HepG2 (cell line): ENCODE data around the gene RAB14. TPM values are rescaled to one million over a fixed set of nuclear protein-coding genes. Genes with fewer than 3 reads are reported as not detected.

Experiments
- CBX2 ChIP-seq, 2 experiments: fragments of 200-600 bp in 1 of 2; sonication (generic); formaldehyde crosslinking in 1 of 2; IDR thresholded peaks; 2 replicates each; pipeline versions ENCODE4 v1.7.0 to v1.8.1; 2018 to 2022; ENCODE audit warnings: low read depth in 2 of 2, low read length in 1 of 2, mild to moderate bottlenecking in 1 of 2, missing genetic modification reagents in 1 of 2
- GATAD2A ChIP-seq: IDR thresholded peaks from 2 replicates; pipeline ENCODE4 v1.6.1; 2016
- GLI4 ChIP-seq: sonication (generic); formaldehyde crosslinking; IDR thresholded peaks from 2 replicates; pipeline ENCODE4 v1.5.1; 2020; ENCODE audit warnings: missing genetic modification reagents, mild to moderate bottlenecking, moderate library complexity, borderline replicate concordance
- GTF3A ChIP-seq: sonication (generic); formaldehyde crosslinking; conservative IDR thresholded peaks from 2 replicates; pipeline ENCODE4 v1.4.0; 2020; ENCODE audit warnings: mild to moderate bottlenecking, missing genetic modification reagents
- HMGA1 ChIP-seq: sonication (generic); formaldehyde crosslinking; conservative IDR thresholded peaks from 2 replicates; pipeline ENCODE4 v1.4.0; 2020; ENCODE audit warnings: missing genetic modification reagents
- HNF1B ChIP-seq: sonication (generic); formaldehyde crosslinking; IDR thresholded peaks from 2 replicates; pipeline ENCODE4 v1.5.1; 2020; ENCODE audit warnings: mild to moderate bottlenecking, moderate library complexity, missing genetic modification reagents
- MXI1 ChIP-seq: IDR thresholded peaks from 3 replicates; pipeline ENCODE4 v1.6.1; 2012; ENCODE audit warnings: low read depth, low read length, inconsistent platforms, borderline replicate concordance
- PBX2 ChIP-seq: IDR thresholded peaks from 2 replicates; pipeline ENCODE4 v1.6.1; 2016; ENCODE audit warnings: control low read depth
- RBAK ChIP-seq: sonication (generic); formaldehyde crosslinking; IDR thresholded peaks from 2 replicates; pipeline ENCODE4 v1.5.1; 2020; ENCODE audit warnings: mild to moderate bottlenecking, missing genetic modification reagents
- RNF219 ChIP-seq: sonication (generic); formaldehyde crosslinking; IDR thresholded peaks from 2 replicates; pipeline ENCODE4 v1.5.0; 2020; ENCODE audit warnings: mild to moderate bottlenecking, missing genetic modification reagents
- ZMYM4 ChIP-seq: sonication (generic); formaldehyde crosslinking; IDR thresholded peaks from 2 replicates; pipeline ENCODE4 v1.8.1; 2023; ENCODE audit warnings: mild to moderate bottlenecking, missing genetic modification reagents
- ZNF17 ChIP-seq: sonication (generic); formaldehyde crosslinking; IDR thresholded peaks from 2 replicates; pipeline ENCODE4 v1.5.0; 2020; ENCODE audit warnings: mild to moderate bottlenecking, missing genetic modification reagents
- ZNF24 ChIP-seq: fragments of 450-650 bp; IDR thresholded peaks from 2 replicates; pipeline ENCODE4 v1.6.1; 2017; ENCODE audit warnings: antibody characterized with exemption, mild to moderate bottlenecking
- ZNF317 ChIP-seq: sonication (generic); formaldehyde crosslinking; IDR thresholded peaks from 2 replicates; pipeline ENCODE4 v1.5.0; 2020; ENCODE audit warnings: mild to moderate bottlenecking, missing genetic modification reagents
- ZNF337 ChIP-seq: sonication (generic); formaldehyde crosslinking; IDR thresholded peaks from 2 replicates; pipeline ENCODE4 v1.5.1; 2020; ENCODE audit warnings: missing genetic modification reagents, low read depth, mild to moderate bottlenecking, borderline replicate concordance
- ZNF703 ChIP-seq: sonication (generic); formaldehyde crosslinking; IDR thresholded peaks from 2 replicates; pipeline ENCODE4 v1.5.1; 2020; ENCODE audit warnings: missing genetic modification reagents, mild to moderate bottlenecking, moderate library complexity, borderline replicate concordance
- polyA plus RNA-seq, 8 experiments: library from polyadenylated mRNA; depleted of rRNA in 3 of 8; stranded (reverse) in 7 of 8; unstranded in 1 of 8; fragments of >200 nt; fragmentation: Illumina TruSeq in 4 of 8; extraction: Trizol in 4 of 8; gene quantifications; 2 replicates each; pipeline versions ENCODE4 v1.2.1 to v1.2.3, GENCODE V29; 2011 to 2016; ENCODE audit warnings: low read depth in 4 of 8, missing spikeins in 1 of 8, mixed read lengths in 1 of 8; ENCODE audit not compliant: insufficient read depth in 1 of 8
- total RNA-seq, 5 experiments: library from RNA; depleted of rRNA; stranded (reverse); fragments of >200 nt; fragmentation: Illumina TruSeq; extraction: Trizol; gene quantifications; 2 replicates each; pipeline ENCODE4 v1.2.3, GENCODE V29; 2016; ENCODE audit warnings: low read depth in 1 of 5
- TF ChIP-seq, protein P1 (sequence below), 2 experiments: sonication (generic) in 1 of 2; formaldehyde crosslinking in 1 of 2; IDR thresholded peaks; 2 replicates each; pipeline versions ENCODE4 v1.4.0 to v1.6.1; 2016 to 2020; ENCODE audit warnings: borderline replicate concordance in 1 of 2, low read depth in 1 of 2, mild to moderate bottlenecking in 1 of 2, missing genetic modification reagents in 1 of 2
- TF ChIP-seq, protein P2 (sequence below): sonication (generic); formaldehyde crosslinking; IDR thresholded peaks from 2 replicates; pipeline ENCODE4 v1.5.1; 2020; ENCODE audit warnings: missing genetic modification reagents, mild to moderate bottlenecking, borderline replicate concordance

RAB14 gene
- total and polyA plus RNA-seq, 2 of the 13 experiments (the other 11 are each of a cell fraction or from before 2014, with no cell fraction given) = 17.4 to 19.3 TPM

DNA sequence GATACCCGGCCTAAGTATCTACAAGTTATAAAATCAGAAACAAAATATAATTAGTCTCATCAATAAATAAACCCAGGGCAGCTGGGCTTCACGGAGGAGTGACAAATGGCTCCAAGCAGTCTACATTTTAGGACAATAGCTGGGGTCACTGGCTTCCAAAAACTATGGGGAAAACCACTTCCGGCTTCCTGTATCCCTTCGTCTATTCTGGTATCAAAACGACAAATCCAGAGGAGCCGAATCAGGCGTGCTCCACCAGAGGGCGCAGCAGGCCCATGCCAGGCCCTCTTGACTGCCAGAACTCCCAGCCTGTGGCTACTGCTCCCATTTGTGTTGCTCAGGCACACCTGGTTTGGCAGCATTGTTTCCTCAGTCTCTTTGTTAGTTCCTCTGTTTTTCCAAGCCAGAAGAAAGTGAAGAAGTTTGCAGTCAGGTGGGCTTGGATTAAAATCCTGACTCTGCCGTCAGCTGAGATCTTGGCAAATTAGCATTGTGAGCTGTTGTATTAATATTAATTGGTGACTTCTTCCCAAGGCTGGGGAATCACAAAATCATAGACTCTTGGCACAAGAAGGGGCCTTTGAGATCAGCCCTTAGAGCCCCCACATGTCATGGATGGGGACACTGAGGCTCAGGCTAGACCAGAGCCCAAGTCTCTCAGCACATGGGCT lies 11.6 kb upstream of the RAB14 start (continued):
- TF ChIP-seq RBAK (CRISPR knock-in tag) (no peak), ZNF24 (no peak), GLI4 (CRISPR knock-in tag) (no peak), GTF3A (no peak), GATAD2A (CRISPR knock-in tag) (peak; percentile 63), MXI1 (peak; percentile 51; the same call in 1 of the 3 replicates), ZNF17 (CRISPR knock-in tag) (no peak), HNF1B (CRISPR knock-in tag) (peak; percentile 25; the same call in 1 of the 2 replicates), RNF219 (CRISPR knock-in tag) (no peak), HMGA1 (CRISPR knock-in tag) (no peak), ZMYM4 (peak; percentile 77), ZNF703 (CRISPR knock-in tag) (no peak), ZNF317 (CRISPR knock-in tag) (no peak), PBX2 (CRISPR knock-in tag) (no peak), ZNF337 (no peak), CBX2 (IDR thresholded peaks at IDR 0.05; ENCODE audit: low read depth, low read length) (no peak), CBX2 (CRISPR knock-in tag; IDR thresholded peaks at IDR 0.05; ENCODE audit: low read depth) (no peak)
- TF ChIP-seq, protein P1, sequence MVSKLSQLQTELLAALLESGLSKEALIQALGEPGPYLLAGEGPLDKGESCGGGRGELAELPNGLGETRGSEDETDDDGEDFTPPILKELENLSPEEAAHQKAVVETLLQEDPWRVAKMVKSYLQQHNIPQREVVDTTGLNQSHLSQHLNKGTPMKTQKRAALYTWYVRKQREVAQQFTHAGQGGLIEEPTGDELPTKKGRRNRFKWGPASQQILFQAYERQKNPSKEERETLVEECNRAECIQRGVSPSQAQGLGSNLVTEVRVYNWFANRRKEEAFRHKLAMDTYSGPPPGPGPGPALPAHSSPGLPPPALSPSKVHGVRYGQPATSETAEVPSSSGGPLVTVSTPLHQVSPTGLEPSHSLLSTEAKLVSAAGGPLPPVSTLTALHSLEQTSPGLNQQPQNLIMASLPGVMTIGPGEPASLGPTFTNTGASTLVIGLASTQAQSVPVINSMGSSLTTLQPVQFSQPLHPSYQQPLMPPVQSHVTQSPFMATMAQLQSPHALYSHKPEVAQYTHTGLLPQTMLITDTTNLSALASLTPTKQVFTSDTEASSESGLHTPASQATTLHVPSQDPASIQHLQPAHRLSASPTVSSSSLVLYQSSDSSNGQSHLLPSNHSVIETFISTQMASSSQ (IDR thresholded peaks at IDR 0.05; ENCODE audit: low read depth) = no peak
- TF ChIP-seq, protein P1 (CRISPR knock-in tag; IDR thresholded peaks at IDR 0.05; ENCODE audit: borderline replicate concordance) = no peak
- TF ChIP-seq, protein P2, sequence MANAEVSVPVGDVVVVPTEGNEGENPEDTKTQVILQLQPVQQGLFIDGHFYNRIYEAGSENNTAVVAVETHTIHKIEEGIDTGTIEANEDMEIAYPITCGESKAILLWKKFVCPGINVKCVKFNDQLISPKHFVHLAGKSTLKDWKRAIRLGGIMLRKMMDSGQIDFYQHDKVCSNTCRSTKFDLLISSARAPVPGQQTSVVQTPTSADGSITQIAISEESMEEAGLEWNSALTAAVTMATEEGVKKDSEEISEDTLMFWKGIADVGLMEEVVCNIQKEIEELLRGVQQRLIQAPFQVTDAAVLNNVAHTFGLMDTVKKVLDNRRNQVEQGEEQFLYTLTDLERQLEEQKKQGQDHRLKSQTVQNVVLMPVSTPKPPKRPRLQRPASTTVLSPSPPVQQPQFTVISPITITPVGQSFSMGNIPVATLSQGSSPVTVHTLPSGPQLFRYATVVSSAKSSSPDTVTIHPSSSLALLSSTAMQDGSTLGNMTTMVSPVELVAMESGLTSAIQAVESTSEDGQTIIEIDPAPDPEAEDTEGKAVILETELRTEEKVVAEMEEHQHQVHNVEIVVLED (CRISPR knock-in tag) = no peak
